Activated B cell treated with CpG ODN at 0.5 μM for 24 hours (primary cell): Measurements from ENCODE around the gene TENM4. TPM values are rescaled to one million over a fixed set of nuclear protein-coding genes. Genes with fewer than 3 reads are reported as not detected.

Source experiments
- ATAC-seq: fragments of 200-7000 bp; cut with Tn5 transposase; one replicate; pipeline ENCODE4 v1.10.0; 2021; ENCODE audit warnings: low read depth, mild to moderate bottlenecking, moderate library complexity
- CTCF ChIA-PET: fragments of 350-600 bp; sonication (Branson Sonifier 250); formaldehyde crosslinking; loops from one replicate; lab custom pipeline; 2021; ENCODE audit warnings: antibody characterized with exemption; lab: Charles Lee
- POLR2A ChIA-PET: fragments of 350-600 bp; sonication (Branson Sonifier 250); formaldehyde crosslinking; loops from one replicate; lab custom pipeline; 2021; ENCODE audit warnings: antibody characterized with exemption; lab: Charles Lee
- DNase-seq: peaks from one replicate; pipeline ENCODE4 v3.0.0; 2022
- H3K27ac Mint-ChIP-seq: one replicate; pipeline ENCODE4 v1.8.0; 2020; ENCODE audit warnings: mixed read lengths
- H3K27me3 Mint-ChIP-seq: one replicate; pipeline ENCODE4 v1.8.0; 2021; ENCODE audit warnings: mixed read lengths
- H3K36me3 Mint-ChIP-seq: one replicate; pipeline ENCODE4 v1.8.0; 2021; ENCODE audit warnings: low read depth, mixed read lengths
- H3K4me1 Mint-ChIP-seq: one replicate; pipeline ENCODE4 v1.8.0; 2021; ENCODE audit warnings: mixed read lengths
- H3K4me3 Mint-ChIP-seq: one replicate; pipeline ENCODE4 v1.8.0; 2020; ENCODE audit warnings: mild to moderate bottlenecking, mixed read lengths
- H3K9me3 Mint-ChIP-seq: one replicate; pipeline ENCODE4 v1.8.0; 2020; ENCODE audit warnings: mixed read lengths
- CTCF ChIP-seq: fragments of 200-600 bp; IDR thresholded peaks from one replicate; pipeline ENCODE4 v1.8.0; 2022; ENCODE audit warnings: antibody characterized with exemption, mild to moderate bottlenecking
- intact Hi-C: fragments of 100-400 bp; cut with micrococcal nuclease; formaldehyde crosslinking; loops from one replicate; pipeline ENCODE4 v1.15.1; 2024
- total RNA-seq: library from RNA; stranded (reverse); gene quantifications from 2 replicates; pipeline ENCODE4 v1.2.3, GENCODE V29; 2022

Gene TENM4
- total RNA-seq, 1 donor from 2014 or later: 2.4 TPM

- ChIA-PET POLR2A (no interaction called here), CTCF (no interaction called here)
- Mint-ChIP-seq H3K4me3 (no peak overlapping the region), H3K9me3 (no peaks in the 10 kb centered on the region), H3K27ac (no peak overlapping the region), H3K4me1 (no peaks in the 10 kb centered on the region), H3K36me3 (no peaks in the 10 kb centered on the region), H3K27me3 (no peaks in the 10 kb centered on the region)
- intact Hi-C loops: no loop called here
- ATAC-seq (no peak), DNase-seq (no peak)
- no peak for TF ChIP-seq CTCF
These were observed 533.2 kb downstream of the TENM4 start for GRCh38 chr11:78907636-78908035.

GRCh38 chr11:78906566-78906965, 534.3 kb downstream of the TENM4 start:
- intact Hi-C loops: no loop called here
- Mint-ChIP-seq H3K4me3 (no peak overlapping the region), H3K27me3 (no peaks in the 10 kb centered on the region), H3K27ac (no peak overlapping the region), H3K36me3 (no peaks in the 10 kb centered on the region), H3K4me1 (no peaks in the 10 kb centered on the region), H3K9me3 (no peaks in the 10 kb centered on the region)
- ATAC-seq: no peak
- CTCF ChIA-PET: no interaction called here
- TF ChIP-seq CTCF: no peak
- POLR2A ChIA-PET: no interaction called here
- DNase-seq: no peak

GRCh38 chr11:78905756-78906155, 535.1 kb downstream of the TENM4 start:
- no peak for DNase-seq

GRCh38 chr11:78902771-78903507, 537.9 kb downstream of the TENM4 start:
- ChIA-PET CTCF (no interaction called here), POLR2A (no interaction called here)
- no peaks in the 10 kb centered on the region for H3K4me1 Mint-ChIP-seq
- no peak overlapping the region for H3K4me3 Mint-ChIP-seq
- H3K36me3 Mint-ChIP-seq: no peaks in the 10 kb centered on the region
- no peak overlapping the region for H3K27ac Mint-ChIP-seq
- no peak for TF ChIP-seq CTCF
- H3K27me3 Mint-ChIP-seq: no peaks in the 10 kb centered on the region
- ATAC-seq (no peak), DNase-seq (no peak)
- H3K9me3 Mint-ChIP-seq: no peaks in the 10 kb centered on the region
- intact Hi-C loops: no loop called here

More at GRCh38 chr11:78905756-78906155, 535.1 kb downstream of the TENM4 start:
- ChIA-PET POLR2A (no interaction called here), CTCF (no interaction called here)
- no peaks in the 10 kb centered on the region for H3K9me3 Mint-ChIP-seq
- H3K27ac Mint-ChIP-seq: no peak overlapping the region
- H3K4me3 Mint-ChIP-seq: no peak overlapping the region
- TF ChIP-seq CTCF: no peak
- no peak for ATAC-seq
- intact Hi-C loops: no loop called here
- no peaks in the 10 kb centered on the region for H3K36me3 Mint-ChIP-seq
- H3K27me3 Mint-ChIP-seq: no peaks in the 10 kb centered on the region
- no peaks in the 10 kb centered on the region for H3K4me1 Mint-ChIP-seq

- Mint-ChIP-seq H3K27me3 (no peaks in the 10 kb centered on the region), H3K36me3 (no peaks in the 10 kb centered on the region), H3K4me3 (no peak overlapping the region), H3K27ac (no peak overlapping the region), H3K4me1 (no peaks in the 10 kb centered on the region), H3K9me3 (no peaks in the 10 kb centered on the region)
- intact Hi-C loops: no loop called here
- DNase-seq (no peak), ATAC-seq (no peak)
- ChIA-PET POLR2A (no interaction called here), CTCF (no interaction called here)
- no peak for TF ChIP-seq CTCF
These were observed 539.0 kb downstream of the TENM4 start for GRCh38 chr11:78901831-78902230.
